Lower leg skin (tissue), 4 donors: ENCODE results near the gene NEDD4L. TPM values are rescaled to one million over a fixed set of nuclear protein-coding genes. Genes with fewer than 3 reads are reported as not detected.

Experiments used
- DNase-seq, 2 donors: peaks; one replicate each; pipeline ENCODE4 v3.0.0-alpha.2; 2019; ENCODE audit warnings: low spot score in 2 of 2
- H3K4me3 ChIP-seq: fragments of 200-600 bp; sonication (generic); 2 replicates; pipeline ENCODE4 v1.5.1; 2017; ENCODE audit warnings: mild to moderate bottlenecking, low read depth; ENCODE audit not compliant: poor library complexity, severe bottlenecking
- POLR2A ChIP-seq, 2 donors: fragments of 450-650 bp; IDR thresholded peaks; one replicate each; pipeline ENCODE4 v1.6.1; 2016 to 2017; ENCODE audit warnings: antibody characterized with exemption in 2 of 2, mild to moderate bottlenecking in 1 of 2, moderate library complexity in 1 of 2
- WGBS, 2 donors: methylation state at CpG; one replicate each; pipeline ENCODE4 v1.1.5; 2018; 5-methylcytosine and 5-hydroxymethylcytosine counted together
- intact Hi-C: fragments of 100-400 bp; cut with DNase I; formaldehyde crosslinking; loops from one replicate; pipeline ENCODE4 v1.15.0; 2023; ENCODE audit warnings: low total_unique reads
- total RNA-seq, 4 donors: library from RNA; depleted of rRNA; stranded (reverse); fragments of >200 nt; gene quantifications; one replicate each; pipeline ENCODE4 v1.1.0, GENCODE V29; 2016
- TF ChIP-seq, protein P1 (sequence below), 3 donors: fragments of 450-650 bp; IDR thresholded peaks; one replicate each; pipeline ENCODE4 v1.5.1; 2016; ENCODE audit warnings: antibody characterized with exemption in 3 of 3, mild to moderate bottlenecking in 3 of 3, moderate library complexity in 2 of 3

The NEDD4L gene
- total RNA-seq, 4 donors from 2014 or later = 22.9 to 127 (median 35.0) TPM

DNA sequence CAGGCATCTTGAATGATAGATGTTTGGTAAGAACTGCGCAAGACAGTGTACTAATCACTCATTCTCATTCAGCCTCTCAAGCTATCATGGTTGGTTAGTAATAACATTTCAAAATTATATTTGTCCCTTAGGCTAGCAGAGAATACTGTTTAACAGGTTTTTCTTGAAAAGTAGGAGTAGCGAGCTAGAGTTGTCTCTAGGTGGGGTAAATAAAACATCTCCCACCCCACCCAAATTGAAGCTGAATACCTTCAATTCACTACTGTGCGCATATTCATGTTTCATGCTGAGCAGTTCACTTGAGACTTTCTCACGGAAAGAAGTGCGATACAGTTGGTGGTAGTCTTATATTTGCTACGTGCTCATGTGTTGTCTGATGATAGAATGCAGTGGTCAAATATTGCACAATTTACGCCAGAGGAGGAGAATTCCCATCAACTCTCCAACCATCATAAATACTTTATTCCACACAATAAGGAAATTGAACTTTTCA lies 49.3 kb downstream of the NEDD4L start:
- no peak for DNase-seq
- TF ChIP-seq, protein P1, sequence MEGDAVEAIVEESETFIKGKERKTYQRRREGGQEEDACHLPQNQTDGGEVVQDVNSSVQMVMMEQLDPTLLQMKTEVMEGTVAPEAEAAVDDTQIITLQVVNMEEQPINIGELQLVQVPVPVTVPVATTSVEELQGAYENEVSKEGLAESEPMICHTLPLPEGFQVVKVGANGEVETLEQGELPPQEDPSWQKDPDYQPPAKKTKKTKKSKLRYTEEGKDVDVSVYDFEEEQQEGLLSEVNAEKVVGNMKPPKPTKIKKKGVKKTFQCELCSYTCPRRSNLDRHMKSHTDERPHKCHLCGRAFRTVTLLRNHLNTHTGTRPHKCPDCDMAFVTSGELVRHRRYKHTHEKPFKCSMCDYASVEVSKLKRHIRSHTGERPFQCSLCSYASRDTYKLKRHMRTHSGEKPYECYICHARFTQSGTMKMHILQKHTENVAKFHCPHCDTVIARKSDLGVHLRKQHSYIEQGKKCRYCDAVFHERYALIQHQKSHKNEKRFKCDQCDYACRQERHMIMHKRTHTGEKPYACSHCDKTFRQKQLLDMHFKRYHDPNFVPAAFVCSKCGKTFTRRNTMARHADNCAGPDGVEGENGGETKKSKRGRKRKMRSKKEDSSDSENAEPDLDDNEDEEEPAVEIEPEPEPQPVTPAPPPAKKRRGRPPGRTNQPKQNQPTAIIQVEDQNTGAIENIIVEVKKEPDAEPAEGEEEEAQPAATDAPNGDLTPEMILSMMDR (IDR thresholded peaks at IDR 0.05) = no peak
- TF ChIP-seq POLR2A (IDR thresholded peaks at IDR 0.05) = no peak
- 84 to 89% methylated on average over 7 of the region's 7 CpGs for WGBS, 2 donors
- intact Hi-C loops = no loop called here
- H3K4me3 ChIP-seq = no peak overlapping the region

DNA sequence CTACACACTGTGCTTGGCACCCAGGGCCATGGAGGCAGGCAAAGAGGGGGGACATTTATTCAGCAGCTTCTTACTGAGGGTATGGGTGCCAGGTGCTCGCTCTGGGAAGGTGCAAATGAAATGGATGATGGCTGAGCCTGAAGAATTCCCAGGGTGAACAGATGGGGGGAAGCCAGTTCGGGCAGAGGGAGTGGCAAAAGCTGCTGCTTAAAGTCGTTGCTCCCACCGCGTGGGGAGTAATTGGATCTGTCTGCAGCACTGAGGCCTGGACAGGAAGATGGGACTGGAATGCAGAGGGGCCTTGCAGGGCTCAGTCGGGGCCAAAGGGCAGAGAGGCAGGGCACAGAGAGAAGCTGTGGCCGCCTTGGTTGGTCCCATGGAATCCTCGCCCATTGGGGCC lies 51.2 kb downstream of the NEDD4L start:
- WGBS, 2 donors = 69 to 79% methylated on average over 8 of the region's 8 CpGs
- TF ChIP-seq, protein P1 (IDR thresholded peaks at IDR 0.05) = no peak
- no peak for TF ChIP-seq POLR2A (IDR thresholded peaks at IDR 0.05)
- no peak overlapping the region for H3K4me3 ChIP-seq
- no peak for DNase-seq
- intact Hi-C loops = no loop called here

DNA sequence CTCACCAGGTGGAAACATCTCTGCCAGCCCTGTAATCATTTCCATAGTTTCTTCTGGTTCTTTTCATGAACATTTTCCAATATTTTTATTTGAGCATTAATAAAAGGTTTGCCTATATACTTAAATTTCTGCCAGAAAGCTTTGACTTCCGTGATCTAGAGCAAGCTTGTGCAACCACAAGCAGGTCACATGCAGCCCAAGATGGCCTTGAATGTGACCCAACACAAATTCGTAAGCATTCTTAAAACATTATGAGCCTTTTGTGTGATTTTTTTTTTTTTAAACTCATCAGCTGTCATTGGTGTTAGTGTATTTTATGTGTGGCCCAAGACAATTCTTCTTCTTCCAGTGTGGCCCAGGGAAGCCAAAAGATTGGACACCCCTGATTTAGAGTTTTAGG lies 51.6 kb downstream of the NEDD4L start:
- intact Hi-C loops = no loop called here
- 84 to 93% methylated on average over 2 of the region's 2 CpGs for WGBS, 2 donors
- no peak overlapping the region for H3K4me3 ChIP-seq
- no peak for DNase-seq
- TF ChIP-seq, protein P1 (IDR thresholded peaks at IDR 0.05) = no peak
- no peak for TF ChIP-seq POLR2A (IDR thresholded peaks at IDR 0.05)

DNA sequence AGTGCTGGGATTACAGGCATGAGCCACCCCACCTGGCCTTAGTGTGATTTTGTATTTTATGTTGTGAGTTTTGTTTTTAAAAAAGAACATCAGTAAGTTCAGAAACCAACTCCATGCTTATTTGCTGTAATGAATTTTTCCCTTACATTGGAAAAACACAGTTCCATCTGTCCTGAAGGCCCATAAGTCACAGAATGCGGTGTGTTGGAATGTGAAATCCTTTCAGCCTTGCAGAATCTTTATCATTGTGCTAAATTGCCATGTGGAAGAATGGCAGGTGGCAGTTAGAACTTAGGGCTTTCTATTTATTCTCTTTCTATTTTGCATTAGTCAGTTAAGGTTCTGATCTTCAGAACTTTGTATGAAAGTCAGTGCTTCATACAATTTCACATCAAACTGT lies 52.6 kb downstream of the NEDD4L start:
- 92 to 93% methylated on average over 1 of the region's 1 CpG for WGBS, 2 donors
- TF ChIP-seq, protein P1 (IDR thresholded peaks at IDR 0.05) = no peak
- TF ChIP-seq POLR2A (IDR thresholded peaks at IDR 0.05) = no peak
- no peak overlapping the region for H3K4me3 ChIP-seq
- DNase-seq = no peak
- intact Hi-C loops = no loop called here

DNA sequence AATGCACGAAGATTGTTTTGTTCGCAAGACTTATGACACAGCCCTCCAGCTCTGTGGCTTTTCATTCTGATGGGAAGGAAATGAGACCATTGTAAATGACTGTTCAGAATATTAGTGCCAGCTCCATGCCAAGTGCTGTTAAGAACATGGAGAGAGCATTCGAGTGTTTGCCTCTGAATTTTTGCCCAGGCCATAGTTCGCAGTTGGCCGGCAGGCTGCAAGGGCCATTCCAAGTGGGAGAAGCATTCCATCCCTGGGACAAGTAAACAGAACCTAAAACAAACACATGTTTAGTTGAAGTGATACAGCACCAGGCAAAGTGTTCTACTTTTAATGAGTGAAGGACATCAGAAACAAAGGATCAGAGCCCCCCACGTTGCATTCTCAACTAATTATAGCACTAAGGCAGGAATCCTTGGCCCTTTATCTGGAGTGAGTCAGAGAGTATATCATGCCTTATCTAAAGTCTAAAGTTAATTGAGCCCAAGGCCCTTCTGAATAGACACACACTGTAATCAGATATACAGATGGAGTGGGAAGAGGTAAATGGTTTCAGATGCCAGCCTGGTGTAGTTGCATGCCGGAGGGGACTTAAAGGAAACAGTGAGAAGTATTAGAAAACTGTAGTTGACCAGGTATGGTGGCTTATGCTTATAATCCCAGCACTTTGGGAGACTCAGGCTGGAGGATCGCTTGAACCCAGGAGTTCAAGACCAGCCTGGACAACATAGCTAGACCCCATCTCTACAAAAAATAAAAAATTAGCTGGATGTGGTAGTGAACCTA lies 53.3 kb downstream of the NEDD4L start:
- intact Hi-C loops = no loop called here
- no peak for DNase-seq
- whole genome bisulfite sequencing, 2 donors = 60 to 70% methylated on average over 8 of the region's 8 CpGs
- TF ChIP-seq, protein P1 (IDR thresholded peaks at IDR 0.05) = no peak
- no peak for TF ChIP-seq POLR2A (IDR thresholded peaks at IDR 0.05)
- H3K4me3 ChIP-seq = no peak overlapping the region

DNA sequence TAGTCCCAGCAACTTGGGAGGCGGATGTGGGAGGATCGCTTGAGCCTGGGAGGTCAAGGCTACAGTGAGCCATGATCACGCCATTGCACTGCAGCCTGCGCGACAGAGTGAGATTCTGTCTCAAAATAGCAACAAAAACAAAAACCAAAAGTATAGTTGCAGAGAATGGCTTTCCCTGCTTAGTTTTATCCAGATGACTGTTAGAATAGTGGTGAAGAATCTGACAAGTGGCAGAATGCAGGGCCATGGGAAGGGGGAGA lies 53.8 kb downstream of the NEDD4L start:
- no peak overlapping the region for H3K4me3 ChIP-seq
- no peak for DNase-seq
- 91 to 95% methylated on average over 5 of the region's 5 CpGs for WGBS, 2 donors
- TF ChIP-seq POLR2A (IDR thresholded peaks at IDR 0.05) = no peak
- TF ChIP-seq, protein P1 (IDR thresholded peaks at IDR 0.05) = no peak
- intact Hi-C loops = no loop called here
